Ammon's horn (tissue), 1 donor: Measurements from ENCODE around the gene LCNL1.
"Not testable (repeated sequence)": the region's sequence is repeated elsewhere in the genome, so short reads cannot be mapped to it uniquely, and the experiment has no call there.

Experiments
- DNase-seq: peaks from one replicate; pipeline ENCODE4 v3.0.0-alpha.2; 2016; ENCODE audit warnings: low spot score

The LCNL1 gene

DNA sequence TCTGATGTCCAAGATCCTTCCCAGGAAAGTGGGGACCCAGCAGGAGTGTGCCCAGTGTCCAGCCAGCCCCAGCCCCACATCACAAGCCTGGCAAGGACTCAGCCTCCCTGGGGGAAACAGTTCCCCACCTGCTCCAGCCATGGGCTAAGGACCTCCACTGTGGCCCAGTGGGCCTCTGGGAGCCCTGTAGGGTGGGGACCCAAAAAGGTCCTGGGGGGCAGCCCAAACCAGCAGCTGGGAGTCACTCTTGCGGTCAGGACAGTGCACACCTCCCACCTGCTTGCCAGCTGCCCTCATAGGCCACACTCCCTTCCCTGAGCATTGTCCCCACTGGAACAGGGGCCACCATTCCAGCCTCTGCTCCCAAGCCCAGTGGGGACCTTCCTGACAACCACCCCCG lies 43.6 kb downstream of the LCNL1 start:
- no peak for DNase-seq

DNA sequence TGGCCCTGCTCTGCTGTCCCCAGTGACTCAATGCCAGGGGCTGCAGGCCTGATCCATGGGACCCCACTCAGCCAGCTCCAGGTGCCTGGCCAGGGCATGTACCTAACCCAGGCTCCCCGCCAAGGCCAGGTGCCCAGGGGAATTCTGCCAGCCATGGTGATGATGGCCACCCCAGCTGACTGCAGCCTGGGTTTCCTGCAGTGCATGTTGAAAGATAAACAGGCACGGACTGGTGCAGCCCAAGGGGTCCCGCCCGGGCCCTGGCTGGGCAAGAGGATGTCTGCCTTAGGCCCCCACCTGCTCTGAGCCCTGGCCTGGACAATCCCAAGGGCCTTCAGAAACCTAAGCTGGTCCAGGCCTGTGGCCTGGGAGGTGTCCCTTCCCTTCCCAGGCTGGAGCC lies 44.0 kb downstream of the LCNL1 start:
- no peak for DNase-seq

- no peak for DNase-seq
Measured at GRCh38 chr9:137027369-137028262, 44.8 kb downstream of the LCNL1 start, which contains the start of gene ABCA2. Gene ABCA2 (minus strand): TSS chr9:137028237. CDS start chr9:137028140, 97 bp downstream.

GRCh38 chr9:137028263-137029057 lies 45.7 kb downstream of the LCNL1 start:
- DNase-seq: peak; percentile 81

DNA sequence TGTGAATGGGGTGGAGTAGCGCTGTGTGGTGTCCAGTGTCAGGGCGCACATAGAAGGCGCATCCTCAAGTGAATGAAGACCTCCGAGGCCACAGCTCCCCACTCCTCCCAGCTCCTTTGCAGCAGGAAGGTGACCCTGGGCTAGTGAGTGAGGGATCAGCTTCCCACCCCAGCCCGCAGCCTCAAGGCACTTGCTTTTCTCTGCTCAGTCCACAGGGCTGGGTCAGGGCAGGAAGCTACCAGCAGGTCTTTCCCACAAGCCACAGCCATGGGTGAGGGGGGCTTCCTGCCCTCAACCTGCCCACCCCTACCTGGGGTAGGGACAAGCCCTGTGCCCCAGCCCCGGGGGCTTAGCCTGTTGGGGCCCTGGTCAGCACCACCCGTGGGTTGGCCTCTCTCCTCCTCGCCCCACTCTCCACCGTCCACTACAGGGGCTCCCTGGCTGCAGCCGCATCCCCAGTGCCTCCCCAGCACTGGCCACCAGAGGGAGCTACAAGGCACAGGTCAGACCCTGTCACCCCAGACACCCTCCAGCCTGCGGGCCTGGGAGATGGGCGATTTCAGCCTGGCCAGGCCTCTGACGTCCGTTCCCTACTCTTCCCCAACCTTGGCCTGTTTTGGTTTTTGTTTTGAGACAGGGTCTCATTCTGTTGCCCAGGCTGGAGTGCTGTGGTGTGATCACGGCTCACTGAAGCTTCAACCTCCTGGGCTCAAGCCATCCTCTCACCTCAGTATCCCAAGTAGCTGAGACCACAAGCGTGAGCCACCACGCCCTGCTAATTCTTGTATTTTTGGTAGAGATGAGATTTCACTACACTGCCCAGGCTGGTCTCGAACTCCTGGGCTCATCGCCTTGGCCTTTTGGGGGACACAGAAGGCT lies 46.5 kb downstream of the LCNL1 start:
- peak; percentile 86 for DNase-seq

DNA sequence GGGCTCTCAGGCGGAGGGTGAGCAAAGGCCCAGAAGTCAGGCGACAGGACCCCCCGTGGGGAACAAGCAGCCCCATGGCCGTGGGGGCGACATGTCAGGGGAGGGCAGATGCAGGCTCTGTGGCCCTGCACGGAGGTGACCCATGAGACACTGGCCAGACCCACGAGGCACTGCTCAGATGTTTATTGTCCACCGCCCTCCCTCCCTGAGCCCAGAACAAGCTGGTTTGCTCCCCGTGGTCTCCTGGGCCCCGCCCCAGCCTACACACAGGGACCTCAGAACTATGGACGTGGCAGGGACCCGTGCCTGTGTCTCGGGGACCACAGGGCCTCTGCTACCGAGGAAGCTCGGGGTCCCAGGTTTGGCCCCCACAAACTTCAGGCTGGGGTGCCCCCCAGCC lies 47.2 kb downstream of the LCNL1 start:
- DNase-seq: no peak

DNA sequence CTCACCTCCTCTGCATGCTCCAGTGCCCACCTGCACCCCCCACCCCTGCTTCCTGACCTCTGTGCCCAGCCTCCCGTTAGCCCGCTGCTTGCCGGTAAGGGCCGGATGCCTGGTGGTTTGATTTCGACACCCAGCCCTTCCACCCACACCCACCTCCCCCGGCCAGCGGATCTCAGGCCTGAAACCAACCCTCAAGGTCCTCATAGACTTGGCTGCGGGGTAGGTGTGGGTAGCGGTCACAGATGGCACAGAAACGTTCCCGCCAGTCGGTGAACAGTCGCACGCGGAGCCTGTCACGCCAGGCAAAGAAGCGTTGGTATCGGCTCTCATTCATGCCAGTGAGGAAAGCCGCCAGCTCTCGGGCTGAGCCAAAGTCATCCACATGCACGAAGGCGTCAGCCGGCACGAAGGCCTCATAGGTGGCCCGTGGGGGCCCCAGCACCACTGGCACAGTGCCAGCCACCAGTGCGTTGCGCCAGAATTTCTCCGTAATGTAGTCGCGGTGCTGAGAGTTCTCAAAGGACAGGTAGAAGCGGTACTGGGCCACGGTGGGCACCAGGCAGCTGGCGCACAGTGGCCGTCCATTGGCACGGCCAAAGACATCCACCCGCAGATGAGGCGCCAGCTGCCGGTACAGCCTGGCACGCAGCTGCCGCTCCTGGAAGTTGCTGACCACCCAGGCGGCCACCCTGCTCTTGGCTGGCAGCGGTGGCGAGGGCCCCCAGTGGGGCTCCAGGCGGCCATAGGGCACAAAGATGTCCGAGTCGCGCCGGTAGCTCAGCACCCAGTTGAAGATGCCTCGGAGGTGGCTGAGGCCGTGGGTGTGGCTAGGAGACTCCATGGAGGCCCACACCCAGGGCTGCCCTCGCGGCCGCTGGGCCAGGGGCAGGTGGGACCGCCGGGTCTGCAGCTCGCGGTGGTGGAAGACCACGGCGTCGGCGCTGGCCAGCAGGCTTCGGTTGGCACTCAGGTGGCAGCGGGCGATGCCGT lies 48.0 kb downstream of the LCNL1 start:
- DNase-seq: peak; percentile 35

DNA sequence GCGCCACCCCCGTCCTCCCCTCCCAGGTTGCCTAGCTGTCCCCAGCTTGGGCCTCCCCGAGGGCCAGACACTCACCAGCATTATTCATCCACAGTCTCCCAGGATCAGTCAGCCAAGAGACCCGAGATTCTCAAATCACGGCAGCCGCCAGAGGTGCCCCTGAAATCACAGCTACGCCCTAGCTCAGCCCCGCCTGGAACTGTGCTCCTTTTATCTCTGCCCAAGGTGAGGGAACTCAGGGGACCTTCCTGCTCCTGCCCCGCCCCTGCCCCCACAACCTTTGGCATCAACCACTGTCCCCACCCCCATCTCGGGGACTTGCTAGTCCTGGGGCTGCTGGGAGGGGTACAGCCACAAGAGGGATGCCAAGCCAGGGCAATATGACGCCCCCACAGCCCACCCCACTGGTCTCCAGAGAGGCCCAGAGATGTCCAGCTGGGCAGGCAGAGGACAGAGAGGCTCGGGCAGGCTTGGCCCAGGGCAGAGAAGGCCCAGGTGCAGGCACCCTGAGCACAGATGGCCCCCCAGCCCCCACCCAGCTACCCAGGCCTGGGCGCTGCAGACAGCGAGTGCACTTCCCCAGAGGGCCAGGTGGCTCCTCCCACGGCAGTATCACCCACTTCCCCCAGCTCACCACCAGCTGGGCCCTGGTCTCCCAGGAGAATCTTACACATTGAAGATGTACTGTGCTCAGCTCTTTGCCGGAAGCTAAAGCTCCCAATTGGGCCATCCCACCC lies 49.3 kb downstream of the LCNL1 start, which contains the start of gene FUT7:
FUT7 (minus strand) TSS at position 185 of the 737 bp plus-strand sequence; CDS start at position 88, 97 bp downstream.
- no peak for DNase-seq

GRCh38 chr9:137032858-137033257 lies 50.1 kb downstream of the LCNL1 start:
- DNase-seq: no peak

DNA sequence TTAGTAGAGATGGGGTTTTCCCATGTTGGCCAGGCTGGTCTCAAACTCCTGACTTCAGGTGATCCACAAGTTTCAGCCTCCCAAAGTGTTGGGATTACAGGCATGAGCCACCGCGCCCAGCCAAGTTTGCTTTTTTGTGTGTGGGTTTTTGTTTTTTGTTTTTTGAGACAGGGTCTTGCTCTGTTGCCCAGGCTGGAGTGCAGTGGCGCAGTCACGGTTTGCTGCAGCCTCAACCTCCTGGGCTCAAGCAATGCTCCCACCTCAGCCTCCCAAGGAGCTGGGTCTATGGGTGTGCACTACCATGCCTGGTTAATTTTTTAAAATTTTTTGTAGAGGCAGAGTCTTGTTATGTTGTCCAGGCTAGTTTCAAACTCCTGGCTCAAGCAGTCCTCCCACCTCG lies 50.7 kb downstream of the LCNL1 start:
- DNase-seq: not testable (repeated sequence)

DNA sequence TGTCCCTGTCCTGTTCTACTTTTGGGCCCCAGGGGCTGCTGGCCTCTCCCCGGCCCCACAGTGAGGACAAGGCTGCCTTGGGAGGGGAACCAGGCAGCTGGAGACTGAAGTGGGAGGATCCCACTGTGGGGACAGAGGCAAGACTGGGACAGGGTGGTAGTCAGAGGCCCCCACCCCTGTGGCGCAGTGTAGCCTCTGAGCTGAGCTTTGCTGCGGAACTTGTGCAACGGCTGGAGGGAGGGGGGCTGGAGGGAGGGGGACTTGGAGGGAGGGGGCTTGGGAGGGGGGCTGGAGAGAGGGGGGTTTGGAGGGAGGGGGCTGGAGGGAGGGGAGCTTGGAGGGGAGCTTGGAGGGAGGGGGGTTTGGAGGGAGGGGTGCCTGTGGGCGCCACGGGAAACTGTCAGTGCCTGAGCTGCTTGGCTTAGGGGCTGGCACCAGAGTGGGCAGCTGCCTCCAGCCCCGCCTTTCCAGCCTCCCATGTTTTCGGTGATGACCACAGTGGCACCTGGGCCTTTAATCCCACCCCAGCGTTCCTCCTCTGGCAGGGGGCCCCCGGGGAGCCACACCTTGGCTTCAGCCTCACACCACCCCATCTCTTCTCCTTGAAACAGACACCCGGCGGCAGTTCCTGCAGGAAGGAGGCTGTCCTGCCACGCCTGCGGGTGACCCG lies 51.4 kb downstream of the LCNL1 start:
- no peak for DNase-seq

DNA sequence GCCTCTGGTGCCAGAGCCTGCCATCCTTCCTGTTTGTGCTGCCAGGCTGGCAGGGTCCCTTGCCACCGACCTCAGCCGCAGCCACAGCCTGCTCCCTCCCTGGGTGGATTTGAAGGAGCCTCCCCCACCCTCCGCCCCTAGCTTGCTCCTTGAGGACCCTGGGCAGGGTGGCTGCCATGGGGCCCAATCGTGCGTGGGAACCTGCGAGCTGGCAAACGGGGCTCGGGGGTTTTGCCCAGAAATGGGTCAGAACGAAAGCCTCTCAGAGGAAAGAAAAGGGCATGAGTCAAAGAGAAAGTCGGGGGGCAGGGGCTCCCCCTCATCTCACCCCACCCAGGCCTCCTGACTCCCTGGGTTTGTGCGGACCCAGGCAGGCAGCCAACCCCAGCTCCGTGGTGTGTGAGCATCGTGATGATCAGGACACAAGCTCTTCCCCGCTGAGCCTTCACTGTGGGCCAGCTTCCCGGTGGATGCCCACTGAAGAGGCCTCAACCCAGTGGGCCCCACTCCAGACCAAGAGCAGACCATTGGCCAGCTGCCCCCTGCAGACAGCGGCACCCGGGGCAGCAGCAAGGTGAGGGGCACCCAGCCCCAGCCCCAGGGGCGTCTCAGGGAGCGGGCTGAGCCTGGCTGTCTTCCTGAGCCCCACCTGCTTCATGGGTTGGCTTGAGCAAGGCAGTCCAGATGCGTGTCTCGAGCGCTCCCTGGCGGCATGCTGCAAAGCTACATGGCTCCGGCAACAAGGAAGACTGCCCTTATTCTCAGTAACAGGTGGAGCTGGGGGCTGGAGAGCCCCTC lies 52.1 kb downstream of the LCNL1 start:
- DNase-seq: peak; percentile 97
